Stimulated activated CD8-positive, alpha-beta memory T cell treated with anti-CD3 and anti-CD28 coated beads, Interleukin-15, amount 100 ng/mL, for 4 hours (primary cell): Measurements from ENCODE around the gene MTG1.
"Not testable (repeated sequence)": the region's sequence is repeated elsewhere in the genome, so short reads cannot be mapped to it uniquely, and the experiment has no call there.

Experiments
- DNase-seq, 2 donors: peaks; one replicate each; pipeline ENCODE4 v3.0.0-alpha.2; 2020; ENCODE audit warnings: low read depth in 2 of 2

MTG1 gene

DNA sequence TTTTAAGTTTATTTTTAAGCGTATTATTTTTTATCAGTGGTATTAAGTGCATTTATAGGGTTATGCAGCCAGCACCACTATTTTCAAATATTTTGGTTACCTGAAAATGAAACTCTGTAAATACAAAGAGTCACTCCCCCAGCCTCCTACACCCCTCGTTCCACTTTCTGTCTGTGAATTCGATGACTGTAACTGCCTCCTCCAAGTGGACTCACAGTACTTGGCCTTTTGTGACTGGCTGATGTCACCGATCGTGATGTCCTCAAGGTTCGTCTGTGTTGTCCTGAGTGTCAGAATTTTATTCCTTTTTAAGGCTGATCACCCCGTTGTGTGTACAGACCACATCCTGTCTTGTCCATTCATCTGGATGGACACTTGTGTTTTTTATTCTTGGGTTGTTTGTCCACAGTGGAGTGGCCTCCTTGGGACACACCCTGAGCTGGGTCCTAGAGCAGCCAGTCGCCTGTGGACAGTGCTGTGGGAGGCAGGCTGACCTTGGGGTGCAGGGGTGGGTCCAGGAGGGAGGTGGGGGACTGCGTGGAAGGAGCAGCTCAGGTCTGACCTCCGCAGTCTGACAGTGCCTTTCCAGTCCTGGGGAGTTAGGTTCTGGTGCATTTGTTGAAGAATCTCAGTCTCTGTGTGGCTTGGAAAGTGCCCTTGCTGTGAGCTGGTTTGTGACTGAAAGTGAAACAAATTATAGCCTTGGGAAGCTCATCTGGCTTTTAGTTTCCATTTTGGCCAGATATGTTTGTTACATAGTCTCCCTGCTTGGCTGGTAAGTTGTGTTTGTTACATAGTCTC lies 6.9 kb downstream of the MTG1 start:
- DNase-seq: no peak

DNA sequence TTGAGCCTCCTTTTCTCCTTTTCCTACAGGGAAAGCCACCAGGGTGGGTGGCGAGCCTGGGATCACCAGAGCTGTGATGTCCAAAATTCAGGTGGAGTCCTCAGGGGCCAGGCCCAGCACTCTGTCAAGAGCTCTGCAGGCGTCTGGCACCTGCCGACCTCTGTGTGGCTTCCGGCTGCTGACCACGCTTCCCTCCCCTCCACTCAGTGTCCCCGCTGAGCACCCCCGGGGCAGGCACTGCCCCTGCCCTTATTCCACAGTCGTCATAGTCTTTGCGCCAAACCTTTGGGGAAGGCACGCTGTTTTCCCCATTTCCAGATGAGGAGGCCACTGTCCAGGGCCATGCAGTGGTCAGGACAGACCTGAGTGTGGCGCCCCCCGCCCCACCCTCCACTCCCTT lies 7.5 kb downstream of the MTG1 start:
- no peak for DNase-seq

DNA sequence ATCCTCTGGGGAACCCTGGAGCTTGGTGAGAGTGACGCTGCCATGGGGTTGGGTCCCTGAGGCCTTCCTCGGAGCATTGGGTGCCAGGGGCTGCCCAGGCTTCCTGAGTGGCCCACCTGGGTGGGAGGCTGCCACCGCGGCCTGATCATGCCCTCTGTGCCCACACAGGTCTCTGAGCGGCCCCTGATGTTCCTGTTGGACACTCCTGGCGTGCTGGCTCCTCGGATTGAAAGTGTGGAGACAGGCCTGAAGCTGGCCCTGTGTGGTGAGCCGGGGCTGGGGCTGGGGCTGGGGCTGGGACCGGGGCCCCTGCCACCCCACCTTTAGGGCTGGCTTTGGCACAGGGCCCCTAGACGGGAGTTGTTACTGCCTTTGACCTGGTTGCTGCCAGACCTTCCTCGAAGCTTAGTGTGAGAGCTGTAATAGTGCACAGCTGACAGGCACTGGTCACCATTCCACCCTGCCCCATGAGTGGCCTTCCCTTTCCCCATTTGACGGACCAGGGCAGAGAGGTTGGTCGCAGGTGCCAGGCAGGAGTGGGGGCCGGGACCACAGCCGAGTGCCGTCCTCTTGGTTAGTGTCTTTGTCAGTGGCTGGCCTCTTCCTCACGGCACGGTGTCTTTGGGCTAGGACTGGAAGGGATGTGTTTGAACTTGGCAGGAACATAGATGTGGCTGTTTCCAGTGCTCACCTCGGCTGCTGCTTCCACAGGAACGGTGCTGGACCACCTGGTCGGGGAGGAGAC lies 8.2 kb downstream of the MTG1 start:
- DNase-seq: no peak

DNA sequence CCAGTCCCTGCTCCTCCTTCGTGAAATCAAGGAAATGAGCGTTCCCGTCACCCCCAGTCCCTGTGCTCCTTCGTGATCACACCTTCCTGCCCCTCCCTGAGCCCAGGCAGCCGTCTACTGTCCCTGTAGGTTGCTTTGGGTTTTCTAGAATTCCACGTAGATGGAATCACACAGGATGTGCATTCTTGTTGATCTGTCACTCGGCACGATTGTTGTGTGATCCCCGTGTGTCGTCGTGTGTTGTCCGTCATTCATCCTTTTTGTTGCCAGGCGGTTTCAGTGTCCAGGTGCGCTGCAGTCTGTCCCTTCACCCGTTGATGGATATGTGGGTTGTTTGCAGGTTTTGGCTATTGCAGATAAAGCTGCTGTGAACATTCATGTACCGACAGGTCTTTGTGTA lies 9.4 kb downstream of the MTG1 start:
- no peak for DNase-seq

DNA sequence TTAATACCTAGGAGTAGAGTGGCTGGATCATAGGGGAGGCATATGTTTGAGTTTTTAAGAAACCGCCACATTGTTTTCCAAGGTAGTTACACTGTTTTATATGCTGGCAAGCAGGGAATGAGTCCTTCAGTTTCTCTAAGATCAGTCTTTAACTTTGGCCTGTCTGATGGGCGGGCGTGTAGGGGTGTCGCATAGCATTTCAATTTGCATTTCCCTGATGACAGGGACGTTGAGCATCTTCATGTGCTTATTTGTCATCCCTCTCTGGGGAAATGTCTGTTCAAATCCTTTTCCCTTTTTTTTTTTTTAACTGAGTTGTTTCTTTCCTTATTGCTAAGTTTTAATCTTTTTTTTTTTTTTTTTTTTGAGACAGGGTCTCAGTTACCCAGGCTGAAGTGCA lies 9.8 kb downstream of the MTG1 start:
- DNase-seq: no peak

DNA sequence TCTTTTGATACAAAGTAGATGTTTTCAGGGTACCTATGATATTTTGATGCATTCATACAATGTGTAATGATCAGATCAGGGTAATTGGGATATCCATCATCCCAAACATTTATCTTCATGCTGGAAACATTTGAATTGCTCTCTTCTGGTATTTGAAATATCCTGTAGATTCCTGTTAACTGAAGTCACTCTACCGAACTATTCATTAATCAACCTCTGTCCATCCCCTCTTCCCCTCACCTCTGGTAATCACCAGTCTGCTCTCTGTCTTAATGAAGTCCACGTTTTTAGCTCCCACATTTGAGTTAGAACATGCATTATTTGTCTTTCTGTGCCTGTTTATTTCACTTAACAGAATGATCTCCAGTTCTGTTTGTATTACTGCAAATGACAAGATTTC lies 11.3 kb downstream of the MTG1 start:
- DNase-seq: no peak

DNA sequence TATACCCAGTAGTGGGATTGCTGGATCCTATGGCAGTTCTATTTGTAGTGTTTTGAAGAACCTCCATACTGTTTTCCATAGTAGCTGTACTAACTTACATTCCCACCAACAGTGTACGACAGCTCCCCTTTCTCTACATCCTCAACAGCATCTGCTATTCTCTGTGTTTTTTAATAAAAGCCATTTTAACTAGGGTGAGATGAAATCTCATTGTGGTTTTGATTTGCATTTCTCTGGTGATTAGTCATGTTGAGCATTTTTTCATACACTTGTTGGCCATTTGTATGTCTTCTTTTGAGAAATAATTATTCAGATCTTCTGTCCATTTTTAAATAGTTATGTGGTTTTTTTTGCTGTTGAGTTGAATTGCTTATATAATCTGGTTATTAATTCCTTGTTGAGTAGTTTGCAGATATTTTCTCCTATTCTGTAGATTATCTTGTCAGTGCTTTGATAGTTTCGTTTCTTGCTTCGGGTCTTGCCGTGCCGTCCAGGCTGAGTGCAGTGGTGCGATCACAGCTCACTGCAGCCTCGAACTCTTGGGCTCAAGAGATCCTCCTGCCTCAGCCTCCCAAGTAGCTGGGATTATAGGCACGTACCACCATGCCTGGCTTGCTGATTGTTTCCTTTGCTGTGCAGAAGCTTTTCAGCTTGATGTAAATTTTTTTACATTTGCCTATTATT lies 12.0 kb downstream of the MTG1 start:
- DNase-seq: no peak

DNA sequence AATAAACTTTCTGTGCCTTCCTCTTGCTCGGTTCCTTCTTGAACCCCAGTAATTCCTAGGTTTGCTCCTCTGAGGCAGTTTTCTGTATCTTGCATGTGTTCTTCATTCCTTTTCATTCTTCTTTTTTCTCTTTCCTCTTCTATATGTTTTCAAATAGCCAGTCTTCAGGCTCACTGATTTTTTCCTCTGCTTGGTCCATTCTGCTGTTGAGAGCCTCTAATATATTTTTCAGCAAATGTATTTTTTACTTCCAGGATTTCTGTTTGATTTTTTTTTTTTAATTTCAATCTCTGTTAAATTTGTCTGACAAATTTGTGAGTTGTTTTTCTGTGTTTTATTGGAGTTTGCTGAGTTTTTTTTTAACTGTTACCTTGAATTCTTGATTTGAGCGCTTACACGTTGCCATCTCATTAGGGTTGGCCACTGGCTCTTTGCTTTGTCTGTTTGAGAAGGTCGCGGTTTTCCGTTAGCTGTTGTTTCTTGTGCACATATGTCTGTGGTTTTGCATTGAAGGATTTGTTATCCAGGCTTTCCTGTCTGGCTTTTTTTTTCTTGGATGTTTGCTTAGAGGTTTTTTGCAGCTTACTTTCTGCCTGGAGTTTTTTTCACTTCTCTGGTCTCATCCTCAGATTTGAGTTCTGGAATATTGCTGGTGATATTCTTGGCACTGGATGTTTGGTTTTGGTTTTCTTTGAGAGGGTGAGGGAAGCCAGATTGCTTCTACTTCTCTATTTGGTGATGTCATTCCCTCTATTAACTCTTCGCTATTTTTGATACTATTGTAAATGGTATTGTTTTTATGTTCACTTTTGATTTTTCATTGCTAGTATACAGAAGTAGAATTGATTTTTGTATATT lies 17.8 kb downstream of the MTG1 start:
- no peak for DNase-seq

DNA sequence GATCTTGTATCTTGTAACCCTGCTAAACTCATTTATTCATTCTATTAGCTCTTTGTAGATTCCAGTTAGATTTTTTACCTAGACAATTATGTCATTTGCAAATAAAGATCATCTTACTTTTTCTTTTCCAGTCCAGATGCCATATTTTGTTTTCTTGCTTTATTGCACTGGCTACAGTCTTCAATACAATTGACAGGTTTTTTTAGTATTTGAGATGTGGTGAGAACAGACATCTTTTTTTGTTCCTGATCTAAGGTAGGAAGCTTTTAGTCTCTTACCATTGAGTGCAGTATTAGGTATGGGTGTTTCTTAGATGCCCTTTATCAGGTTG lies 18.4 kb downstream of the MTG1 start:
- DNase-seq: no peak

DNA sequence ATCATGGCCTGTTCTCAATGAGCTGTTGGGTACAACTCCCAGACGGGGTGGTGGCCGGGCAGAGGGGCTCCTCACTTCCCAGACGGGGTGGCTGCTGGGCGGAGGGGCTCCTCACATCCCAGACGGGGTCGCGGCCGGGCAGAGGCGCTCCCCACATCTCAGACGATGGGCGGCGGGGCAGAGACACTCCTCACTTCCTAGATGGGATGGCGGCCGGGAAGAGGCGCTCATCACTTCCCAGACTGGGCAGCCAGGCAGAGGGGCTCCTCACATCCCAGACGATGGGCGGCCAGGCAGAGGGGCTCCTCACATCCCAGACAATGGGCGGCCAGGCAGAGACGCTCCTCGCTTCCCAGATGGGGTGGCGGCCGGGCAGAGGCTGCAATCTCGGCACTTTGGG lies 20.4 kb downstream of the MTG1 start:
- DNase-seq: not testable (repeated sequence)

DNA sequence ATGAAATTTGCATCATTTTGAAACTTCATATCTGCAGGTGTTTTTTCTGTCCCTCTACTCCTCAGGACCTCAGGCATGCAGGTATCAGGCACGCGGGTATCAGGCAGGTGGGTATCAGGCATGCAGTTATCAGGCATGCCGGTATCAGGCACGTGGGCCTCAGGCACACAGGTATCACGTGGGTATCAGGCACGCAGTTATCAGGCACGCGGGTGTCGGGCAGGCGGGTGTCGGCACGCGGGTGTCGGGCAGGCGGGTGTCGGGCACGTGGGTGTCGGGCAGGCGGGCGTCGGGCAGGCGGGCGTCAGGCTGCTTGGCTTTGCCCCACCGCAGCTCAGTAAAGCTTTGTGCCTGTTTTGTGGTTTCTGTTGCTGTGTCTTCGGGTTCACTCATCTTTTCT lies 21.8 kb downstream of the MTG1 start:
- no peak for DNase-seq

DNA sequence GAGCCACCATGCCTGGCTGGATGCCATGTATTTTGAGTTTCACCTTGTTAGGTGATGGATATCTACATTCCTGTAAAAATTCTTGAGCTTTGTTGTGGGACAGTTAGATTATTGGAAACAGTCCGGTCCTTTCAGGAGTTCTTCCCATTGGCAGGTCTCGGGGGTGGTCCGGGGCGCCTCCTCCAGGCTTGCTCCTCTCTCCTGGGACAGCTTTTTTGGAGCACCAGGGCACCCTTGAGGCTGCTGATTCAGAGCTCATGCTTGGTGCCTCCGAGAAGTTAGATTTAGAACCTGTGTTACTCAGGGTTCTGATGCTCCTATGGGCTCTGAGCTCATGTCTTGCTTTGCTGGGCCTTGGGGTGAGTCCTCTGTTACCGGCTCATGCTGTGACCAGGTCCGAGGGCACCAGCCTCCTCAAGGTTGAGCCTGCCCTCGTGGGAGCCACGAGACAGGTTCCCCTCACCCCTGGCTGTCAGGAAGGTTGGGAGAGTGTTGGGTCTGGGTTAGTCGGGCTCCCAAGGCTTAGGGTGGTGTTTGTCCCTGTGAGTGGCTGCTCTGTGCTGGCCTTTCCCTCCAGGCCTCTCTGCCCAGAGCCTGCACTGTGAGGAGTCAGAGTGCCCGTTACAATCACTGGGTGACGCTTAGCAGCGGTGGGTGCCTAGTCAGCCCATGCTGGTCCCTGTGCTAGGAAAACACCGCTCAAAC lies 24.5 kb downstream of the MTG1 start:
- no peak for DNase-seq

DNA sequence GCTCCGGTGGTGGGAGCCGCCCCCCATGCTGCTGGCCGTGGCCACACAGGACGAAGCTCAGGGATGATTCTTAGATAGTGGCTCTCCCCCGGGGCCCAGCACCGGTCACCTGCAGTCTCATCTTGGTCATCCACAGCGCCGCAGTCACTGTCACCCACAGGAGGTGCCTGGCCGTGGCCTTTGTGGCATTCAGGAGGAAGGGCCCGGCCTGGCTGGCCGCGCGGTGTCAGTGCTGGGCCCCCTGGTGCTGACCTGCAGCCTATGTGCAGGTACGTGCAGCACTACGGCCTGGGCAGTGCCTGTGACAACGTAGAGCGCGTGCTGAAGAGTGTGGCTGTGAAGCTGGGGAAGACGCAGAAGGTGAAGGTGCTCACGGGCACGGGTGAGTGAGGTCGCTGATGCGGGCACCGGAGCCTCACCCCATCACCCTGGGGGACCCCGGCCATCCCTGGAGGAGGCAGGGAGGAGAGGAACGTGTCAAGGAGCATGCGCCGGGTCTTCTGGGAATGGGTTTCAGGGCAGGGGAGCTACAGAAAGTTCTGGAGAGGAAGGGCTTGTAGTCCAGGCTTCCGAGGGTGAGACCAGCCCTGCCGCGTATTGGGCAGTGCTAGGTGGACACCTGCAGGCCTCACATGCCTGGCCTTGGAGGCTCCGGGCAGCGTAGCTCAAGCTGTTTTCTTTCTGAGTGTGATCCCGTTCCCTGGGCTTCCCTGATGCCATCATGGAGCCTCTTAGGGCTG lies 25.4 kb downstream of the MTG1 start:
- DNase-seq: no peak

DNA sequence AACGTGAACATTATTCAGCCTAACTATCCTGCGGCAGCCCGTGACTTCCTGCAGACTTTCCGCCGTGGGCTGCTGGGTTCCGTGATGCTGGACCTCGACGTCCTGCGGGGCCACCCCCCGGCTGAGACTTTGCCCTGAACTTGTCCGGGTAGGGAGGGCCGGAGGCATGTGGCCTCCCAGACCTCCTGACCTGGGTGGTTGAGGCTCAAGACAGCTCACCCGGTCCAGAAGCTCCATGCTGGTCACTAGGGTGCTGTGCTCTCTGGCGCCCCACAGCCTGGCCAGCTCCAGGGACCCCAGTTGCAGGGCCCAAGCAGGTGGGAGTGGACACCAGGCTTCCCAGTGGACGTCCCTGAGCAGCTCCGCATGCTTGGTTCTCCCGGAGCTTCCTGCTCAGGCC lies 26.1 kb downstream of the MTG1 start:
- no peak for DNase-seq

DNA sequence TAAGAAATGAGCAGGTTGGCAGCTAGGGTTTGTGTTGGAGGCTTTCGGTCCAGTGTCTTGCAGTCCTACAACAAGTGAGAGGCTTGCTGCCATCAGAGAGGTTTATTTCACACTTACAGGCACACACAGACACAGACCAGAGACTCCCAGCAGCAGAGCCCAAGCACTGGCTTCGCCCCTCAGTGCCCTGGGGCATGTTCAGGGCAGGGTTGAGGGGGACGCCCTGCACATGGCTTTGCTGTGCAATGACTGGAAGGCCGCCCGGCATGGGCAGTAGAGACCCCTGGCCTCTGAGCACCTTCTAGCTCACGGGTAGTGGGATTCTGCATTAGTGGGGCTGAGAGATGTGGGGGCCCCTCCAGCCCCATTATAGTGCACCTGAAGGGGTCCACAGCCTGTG lies 26.6 kb downstream of the MTG1 start:
- no peak for DNase-seq

DNA sequence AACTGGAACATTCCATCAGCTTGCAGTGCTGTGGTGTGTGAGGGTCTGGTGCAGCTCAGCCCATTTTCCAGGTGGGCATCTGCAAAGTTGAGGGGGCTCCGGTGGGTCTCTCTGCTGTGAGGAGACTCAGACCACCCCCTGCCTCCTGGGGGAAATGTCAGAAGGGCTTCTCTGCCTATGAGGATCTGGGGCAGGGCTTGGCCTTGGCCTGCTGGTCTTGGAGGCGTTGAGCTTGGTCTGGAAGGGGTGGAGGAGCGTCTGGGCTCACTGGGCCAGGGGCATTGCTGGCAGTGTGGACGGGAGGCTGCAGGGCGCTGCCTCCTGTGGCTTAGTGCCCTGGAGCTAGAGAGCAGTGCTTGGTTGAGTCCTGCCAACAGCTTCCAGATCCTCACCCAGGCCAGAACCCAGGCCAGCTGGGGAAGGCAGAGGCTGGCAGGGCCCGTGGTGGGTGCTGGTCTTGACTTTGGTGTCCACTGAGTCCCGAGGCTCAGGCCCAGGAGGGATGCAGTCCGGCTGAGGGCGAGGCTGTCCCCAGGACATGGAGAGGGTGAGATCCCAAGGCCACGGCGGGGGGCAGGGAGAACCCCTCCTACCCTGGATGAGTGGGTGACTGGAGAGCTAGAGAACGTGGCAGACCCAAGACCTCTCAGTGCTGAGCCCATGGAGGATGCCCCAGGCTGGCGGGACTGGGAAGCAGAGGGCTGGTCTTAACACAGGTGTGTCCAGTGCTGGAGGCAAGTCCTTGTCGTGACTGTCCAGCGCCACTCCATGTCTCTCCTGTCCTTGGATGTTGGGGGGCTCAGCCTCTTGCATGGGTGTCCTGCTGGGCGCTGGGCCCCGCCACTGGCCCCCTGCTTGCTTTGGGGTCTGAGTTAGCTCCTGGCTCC lies 27.6 kb downstream of the MTG1 start:
- DNase-seq: no peak

DNA sequence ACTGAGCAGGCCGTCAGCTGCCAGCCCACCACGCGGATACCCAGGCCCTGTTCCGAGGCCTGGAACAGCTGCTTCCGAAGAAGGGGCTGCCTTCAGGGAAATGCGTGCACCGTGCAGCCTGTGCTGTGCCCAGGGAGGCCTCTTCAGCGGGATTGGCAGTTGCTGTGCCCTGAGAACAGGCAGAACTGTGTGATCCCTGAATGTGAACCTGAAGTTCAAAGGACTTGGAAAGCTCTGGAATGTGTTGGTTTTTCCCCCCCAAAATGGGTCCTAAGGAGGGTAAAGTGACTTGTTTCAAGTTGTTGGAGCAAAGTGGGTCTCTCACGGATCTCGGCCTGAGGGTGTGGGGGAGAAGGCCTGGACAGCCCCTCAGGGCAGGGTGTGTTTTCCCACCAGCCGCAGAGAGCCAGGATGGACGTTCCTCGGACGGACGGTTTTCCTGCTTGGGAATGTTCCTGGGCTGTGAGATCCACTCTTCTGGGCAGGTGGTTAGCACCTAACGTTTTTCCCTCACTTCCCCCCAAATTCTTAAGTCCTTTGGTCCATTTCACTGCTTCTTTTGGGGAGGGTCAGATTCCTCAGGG lies 28.4 kb downstream of the MTG1 start:
- no peak for DNase-seq

DNA sequence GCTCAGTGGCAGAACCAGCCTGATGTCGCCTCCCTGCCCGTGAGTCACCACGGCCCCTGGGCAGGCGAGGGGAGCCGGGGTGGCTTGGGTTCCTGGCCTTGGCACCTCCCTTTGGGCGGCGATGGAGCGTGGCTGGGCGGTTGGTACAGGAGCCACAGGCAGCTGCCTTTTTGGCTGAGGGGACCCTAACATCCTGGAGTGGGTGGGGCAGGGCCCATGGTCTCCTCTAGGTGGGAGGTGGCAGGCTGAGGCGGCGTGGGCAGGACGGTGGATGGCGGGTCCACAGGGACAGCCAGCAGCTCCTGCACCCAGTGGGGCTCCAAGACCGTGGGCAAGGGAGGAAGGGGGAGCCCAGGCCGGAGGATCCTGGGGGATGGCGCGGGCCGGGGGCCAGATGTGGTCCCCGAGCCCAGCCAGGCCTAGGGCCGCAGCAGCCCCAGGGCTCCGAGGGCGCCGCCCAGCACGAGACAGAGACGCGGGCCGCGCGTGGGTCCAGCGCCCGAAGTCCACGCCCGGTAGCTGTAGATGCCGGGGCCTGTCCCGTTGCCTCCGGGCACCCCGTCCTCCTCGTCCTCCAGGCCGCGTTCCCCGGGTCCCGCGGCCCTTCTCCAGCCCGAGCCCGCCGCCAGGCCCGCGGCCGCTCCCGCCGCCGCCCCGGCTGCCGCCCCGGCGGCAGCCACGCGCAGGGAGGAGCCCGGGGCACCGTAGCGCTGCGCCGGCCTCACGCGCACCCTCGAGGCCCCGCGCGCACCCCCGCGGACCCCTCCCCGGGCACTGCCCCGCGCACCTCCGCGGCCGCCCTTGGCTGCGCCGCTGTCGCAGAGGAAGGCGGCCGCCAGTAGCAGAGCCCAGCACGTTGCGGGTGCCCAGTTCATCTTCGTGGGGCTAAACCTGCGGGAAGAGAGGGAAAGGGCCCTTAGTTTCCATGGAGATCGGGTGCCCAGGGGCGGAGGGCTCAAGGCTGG lies 29.1 kb downstream of the MTG1 start:
- no peak for DNase-seq
